NCI-H1092 treated with DMSO at 0.1 percent for 48 hours (cell line): Measurements from ENCODE around the gene CALHM2.
"Not testable (repeated sequence)": the region's sequence is repeated elsewhere in the genome, so short reads cannot be mapped to it uniquely, and the experiment has no call there.

Experiments
- DNase-seq: peaks from one replicate; lab custom pipeline; 2025; lab: John Stamatoyannopoulos, UW

Gene CALHM2

DNA sequence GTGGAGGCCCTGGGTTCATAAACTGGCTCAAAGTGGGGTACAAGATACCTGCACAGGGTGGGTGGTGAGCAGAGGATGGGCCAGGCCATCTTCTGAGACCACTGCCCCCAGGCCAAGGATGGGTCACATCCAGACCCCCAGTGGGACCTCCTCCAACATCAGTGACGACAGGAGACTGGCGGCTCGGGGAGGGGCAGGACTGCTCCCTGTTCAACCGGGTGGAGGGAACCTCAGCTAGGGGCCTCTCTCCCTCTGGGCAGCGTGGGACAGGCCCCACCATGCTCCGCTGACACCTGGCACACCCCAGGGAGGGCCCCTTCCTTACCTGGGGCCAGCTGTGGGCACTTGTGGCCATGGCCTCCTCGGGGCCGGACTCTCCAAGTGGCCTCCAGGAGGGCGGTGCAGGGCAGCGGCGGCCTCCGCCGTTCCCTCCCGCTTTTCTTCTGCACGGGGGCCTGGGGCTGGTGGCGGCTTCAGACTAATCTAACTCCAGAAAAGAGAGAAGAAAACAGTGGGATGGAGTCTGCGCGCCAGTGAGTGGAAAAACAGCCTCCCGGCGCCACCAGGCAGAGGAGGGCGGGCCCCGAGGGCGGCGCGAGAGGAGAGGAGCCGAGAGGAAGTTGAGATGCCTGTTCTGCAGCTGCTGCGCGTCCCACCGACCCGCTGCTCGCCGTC lies at the start of gene CALHM2:
CALHM2 (minus strand) TSS at position 540 of the 675 bp plus-strand sequence. CDS start 2,429 bp downstream, outside the sequence.
- DNase-seq, result peak; percentile 4

GRCh38 chr10:103501186-103501585 lies 49.0 kb upstream of the CALHM2 start:
- no peak for DNase-seq

DNA sequence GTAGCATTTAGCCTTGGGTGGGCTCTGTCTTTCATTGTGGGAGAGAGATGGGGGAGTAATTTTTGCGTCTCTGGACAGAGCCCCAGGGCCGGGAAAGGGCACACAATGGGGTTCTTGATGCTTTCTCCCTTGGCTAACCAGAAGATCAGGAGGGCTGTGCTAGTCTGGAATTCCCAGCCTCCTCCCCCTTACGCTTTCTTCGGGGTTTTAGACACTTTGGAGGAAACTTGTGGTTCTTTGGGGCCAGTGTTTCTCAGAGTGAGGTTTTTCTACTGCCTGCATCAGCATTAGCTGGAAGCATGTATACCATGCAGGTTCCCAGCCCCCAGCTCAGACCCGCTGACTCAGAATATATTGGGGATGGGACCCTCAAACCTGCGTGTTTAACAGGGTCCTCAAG lies 48.3 kb upstream of the CALHM2 start:
- no peak for DNase-seq

DNA sequence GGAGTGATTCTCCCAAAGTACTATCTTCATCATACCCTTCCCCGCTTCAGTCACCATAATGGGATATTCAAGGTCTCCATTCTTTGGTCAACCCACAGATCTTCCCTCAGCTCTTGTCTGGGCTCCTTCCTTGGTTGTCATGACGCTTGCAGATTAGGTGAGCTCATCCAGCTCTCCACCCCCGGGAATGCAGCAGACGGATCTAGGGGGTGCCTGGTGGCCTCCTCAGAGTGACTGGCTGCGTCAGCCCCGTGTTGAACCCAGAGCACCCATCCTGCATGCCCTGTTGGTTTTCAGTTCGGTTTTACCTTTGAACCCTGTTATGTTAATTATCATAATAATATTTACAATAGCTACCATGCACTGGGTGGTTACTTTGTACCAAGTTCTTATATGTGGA lies 47.7 kb upstream of the CALHM2 start:
- no peak for DNase-seq

GRCh38 chr10:103498936-103499638 lies 46.9 kb upstream of the CALHM2 start:
- no peak for DNase-seq

DNA sequence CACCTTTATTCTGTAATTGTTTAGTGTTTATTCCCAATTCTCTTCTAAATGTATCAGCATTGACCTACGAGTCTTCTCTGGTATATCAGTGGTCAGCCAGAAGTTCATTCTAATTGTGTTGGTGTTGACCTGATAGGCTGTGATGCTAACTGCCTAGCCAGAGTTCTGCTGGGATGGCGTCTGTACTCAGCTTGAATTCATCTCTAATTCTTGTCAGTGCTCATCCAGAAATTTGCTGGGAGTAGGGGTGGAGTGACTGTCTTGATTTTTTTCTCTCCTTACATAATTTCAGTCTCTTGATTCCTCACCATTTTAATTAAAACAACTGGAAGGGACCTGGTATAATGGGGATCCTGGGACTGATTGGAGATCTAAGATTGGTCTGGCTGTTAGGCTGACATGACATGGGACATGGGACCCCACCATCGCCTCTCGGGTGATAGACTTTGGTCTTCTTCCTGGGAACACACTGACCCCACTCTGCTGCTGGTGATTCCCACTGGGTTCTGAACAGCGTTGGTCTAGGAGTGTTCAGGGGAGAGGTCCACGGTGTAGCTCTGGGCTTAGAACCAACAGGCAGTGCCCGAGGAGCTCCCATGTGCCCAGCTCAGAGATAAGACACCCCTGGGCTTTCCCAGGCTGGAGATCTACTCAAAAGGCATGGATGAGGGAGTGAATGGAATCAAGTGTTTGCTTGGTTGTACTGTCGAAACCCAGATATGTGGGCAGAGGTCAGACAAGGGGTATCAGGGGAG lies 45.2 kb upstream of the CALHM2 start:
- no peak for DNase-seq

GRCh38 chr10:103495321-103495720 lies 43.2 kb upstream of the CALHM2 start:
- DNase-seq, result no peak

DNA sequence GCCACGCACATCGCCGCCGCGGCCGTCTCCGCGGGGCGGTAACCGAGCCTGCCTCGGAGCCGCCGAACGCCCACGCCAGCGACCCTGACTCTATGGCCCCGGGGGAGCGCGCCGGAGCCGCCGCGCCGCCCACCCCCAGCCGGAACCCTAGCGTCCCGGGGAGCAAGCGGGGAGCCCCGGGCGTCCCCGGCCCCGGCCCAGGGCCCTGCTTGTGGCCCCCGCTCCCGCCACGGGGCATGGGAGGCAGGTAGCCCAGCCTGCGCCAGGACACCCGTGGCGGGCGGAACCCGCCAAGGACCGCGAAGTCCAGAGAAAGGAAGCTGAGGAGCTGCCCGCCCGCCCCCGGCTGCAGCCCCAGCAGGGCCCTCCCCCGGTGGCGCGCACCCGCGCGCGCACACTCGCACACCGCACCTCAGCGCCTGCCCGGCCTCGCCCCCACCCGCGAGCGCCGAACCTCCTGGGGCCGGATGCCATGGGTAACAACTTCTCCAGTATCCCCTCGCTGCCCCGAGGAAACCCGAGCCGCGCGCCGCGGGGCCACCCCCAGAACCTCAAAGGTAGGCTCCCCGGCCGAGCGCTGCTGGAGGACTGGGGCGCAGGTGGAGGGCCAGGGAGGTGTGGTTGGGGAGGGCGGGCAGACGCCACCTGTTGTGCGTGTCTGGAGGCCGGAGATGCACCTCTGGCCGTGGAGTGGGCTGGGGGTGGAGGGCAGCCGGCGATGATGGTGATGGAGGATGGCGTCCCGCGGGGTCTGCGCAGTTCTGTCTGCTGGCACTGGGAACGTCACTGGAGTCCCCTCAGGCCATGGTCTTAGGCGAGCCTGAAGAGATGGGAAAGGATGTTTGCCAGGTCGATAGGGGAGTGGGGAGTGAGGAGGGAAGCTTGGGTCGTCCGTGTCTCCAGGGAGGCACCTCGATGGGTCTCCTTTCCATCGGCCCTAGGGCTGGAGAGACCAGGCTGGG lies 42.0 kb upstream of the CALHM2 start:
- DNase-seq, result no peak

- DNase-seq, result no peak
Measured at GRCh38 chr10:103493362-103493915, 41.3 kb upstream of the CALHM2 start, which contains the start of gene NEURL1. Gene NEURL1 (plus strand): TSS chr10:103493705. CDS start chr10:103494388, 683 bp downstream.

- DNase-seq, result no peak
Measured at GRCh38 chr10:103492655-103493261, 40.6 kb upstream of the CALHM2 start.

DNA sequence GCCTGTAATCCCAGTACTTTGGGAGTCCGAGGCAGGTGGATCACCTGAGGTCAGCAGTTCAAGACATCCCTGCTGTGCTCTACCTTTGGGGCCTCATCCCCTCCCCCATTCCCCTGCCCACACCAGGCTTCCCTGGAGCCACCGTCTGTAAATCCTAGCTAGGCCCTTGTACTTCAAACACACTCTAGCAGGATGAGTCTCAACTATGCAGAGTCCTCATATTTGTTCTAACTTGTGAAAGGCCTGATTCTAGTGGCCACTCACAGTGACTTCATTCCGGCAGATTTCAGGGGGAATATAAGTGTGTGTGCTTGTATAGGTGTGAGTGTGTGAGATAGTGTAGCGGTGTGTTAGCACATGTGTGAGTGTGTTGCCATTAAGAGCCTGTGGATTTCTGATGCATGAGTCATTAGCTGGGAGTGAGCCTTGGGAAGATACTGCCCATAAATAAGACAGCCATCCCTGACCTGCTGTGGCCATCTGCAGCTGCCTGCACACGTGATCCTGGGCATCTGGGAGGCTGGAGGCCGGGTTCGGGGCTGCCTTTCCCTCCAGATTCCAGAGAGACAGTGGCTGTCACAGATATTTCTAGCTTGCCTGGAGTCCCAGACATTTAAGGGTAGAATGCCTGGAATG lies 39.7 kb upstream of the CALHM2 start:
- no peak for DNase-seq

GRCh38 chr10:103490986-103491314 lies 38.8 kb upstream of the CALHM2 start:
- DNase-seq, result no peak

DNA sequence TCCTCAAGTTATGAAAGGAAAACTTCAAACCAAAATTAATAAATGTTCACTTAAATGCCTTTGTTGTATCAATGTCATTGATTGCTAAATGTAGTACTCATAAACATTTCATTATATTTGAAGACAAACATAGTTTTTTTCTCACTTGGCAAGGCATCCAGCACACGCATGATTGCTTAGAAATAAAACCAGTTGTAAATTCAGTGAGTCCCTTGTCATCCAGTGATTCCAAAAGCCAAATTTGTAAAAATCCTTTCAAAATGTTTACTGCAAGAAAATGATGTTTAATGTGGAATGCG lies 35.2 kb upstream of the CALHM2 start:
- DNase-seq, result no peak

DNA sequence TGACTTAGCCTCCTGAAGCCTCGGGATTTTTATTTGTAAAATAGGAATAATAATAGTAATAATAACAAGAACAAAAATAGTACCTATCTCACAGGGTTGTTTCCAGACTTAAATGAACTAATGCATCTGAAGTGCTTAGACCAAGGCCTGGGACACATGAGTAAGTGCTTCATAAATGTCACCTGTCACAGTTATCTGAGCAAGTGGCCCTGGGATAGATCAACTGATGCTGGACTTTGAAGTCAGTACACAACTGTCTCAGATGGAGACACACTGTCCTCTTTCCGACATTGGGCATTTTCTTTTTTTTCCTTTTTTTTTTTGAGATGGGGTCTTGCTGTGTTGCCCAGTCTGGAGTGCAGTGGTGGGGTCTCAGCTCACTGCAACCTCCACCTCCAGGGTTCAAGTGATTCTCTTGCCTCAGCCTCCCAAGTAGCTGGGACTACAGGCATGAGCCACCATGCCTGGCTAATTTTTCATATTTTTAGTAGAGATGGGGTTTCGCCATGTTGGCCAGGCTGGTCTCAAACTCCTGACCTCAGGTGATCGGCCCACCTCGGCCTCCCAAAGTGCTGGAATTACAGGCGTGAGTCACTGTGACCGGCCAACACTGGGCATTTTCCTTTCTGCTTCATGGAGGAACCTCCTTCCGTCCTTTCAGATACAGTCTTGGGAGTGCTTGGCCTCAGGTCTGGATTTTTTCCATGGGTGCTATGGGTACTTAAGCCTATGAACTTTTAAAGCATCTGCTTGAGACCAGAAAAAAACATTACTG lies 34.7 kb upstream of the CALHM2 start:
- not testable (repeated sequence) for DNase-seq

- DNase-seq, result peak; percentile 50
Measured at GRCh38 chr10:103481974-103482531, 29.9 kb upstream of the CALHM2 start.

GRCh38 chr10:103480521-103480920 lies 28.4 kb upstream of the CALHM2 start:
- DNase-seq, result no peak

DNA sequence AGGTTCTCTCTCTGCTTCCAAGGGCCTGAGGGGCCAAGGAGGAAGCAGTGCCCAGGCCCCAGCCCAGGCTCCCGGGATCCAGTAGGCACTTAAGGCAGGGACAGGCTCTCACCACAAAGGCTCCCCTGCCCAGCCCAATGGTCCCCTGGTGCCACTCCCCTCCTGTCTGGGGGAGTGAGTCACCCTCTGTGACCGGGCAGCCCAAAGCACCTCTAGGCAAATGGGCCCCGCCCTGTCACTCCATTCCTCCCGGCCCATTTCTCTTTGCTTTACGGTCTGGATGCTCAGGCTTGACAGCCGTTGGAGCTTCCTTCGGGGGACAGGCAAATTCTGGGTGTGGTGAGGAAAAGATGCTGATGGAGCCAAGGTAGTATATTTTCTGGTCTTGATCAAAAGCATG lies 27.0 kb upstream of the CALHM2 start, which contains the start of gene CALHM3:
CALHM3 (minus strand) TSS at position 106 of the 400 bp plus-strand sequence. CDS start 208 bp downstream, outside the sequence.
- DNase-seq, result no peak

GRCh38 chr10:103478671-103479070 lies 26.5 kb upstream of the CALHM2 start:
- DNase-seq, result no peak

GRCh38 chr10:103476046-103476768 lies 24.0 kb upstream of the CALHM2 start:
- no peak for DNase-seq
